Stomach (tissue), 9 donors: ENCODE data around the gene ARRB1. TPM values are rescaled to one million over a fixed set of nuclear protein-coding genes. Genes with fewer than 3 reads are reported as not detected.

ENCODE experiments used
- DNase-seq, 2 donors: peaks; one replicate each; pipeline versions ENCODE4 v3.0.0 to v3.0.0-alpha.2; 2013 to 2019
- H3K27ac ChIP-seq, 5 donors: fragments of 200-600 bp in 4 of 5; sonication (generic) in 4 of 5; one replicate each; pipeline ENCODE4 v1.5.1; 2013 to 2019; ENCODE audit warnings: mild to moderate bottlenecking in 1 of 5, moderate library complexity in 1 of 5
- H3K27me3 ChIP-seq, 3 donors: fragments of 200-600 bp; sonication (generic); one replicate each; pipeline ENCODE4 v1.5.1; 2017 to 2019; ENCODE audit warnings: mixed run types in 1 of 3
- H3K36me3 ChIP-seq, 4 donors: fragments of 200-600 bp; sonication (generic); 1 replicate in 3 of 4; 2 replicates in 1 of 4; pipeline ENCODE4 v1.5.1; 2016 to 2019
- H3K4me1 ChIP-seq, 4 donors: fragments of 200-600 bp; sonication (generic); one replicate each; pipeline ENCODE4 v1.5.1; 2016 to 2019
- H3K4me3 ChIP-seq, 4 donors: fragments of 200-600 bp; sonication (generic) in 3 of 4; one replicate each; pipeline ENCODE4 v1.5.1; 2016 to 2019; ENCODE audit warnings: mild to moderate bottlenecking in 1 of 4
- H3K9me3 ChIP-seq, 4 donors: fragments of 200-600 bp; sonication (generic); one replicate each; pipeline ENCODE4 v1.5.1; 2016 to 2019
- CTCF ChIP-seq, 7 experiments: fragments of 450-650 bp in 4 of 7; fragments of 200-600 bp in 3 of 7; sonication (generic) in 3 of 7; IDR thresholded peaks; one replicate each; pipeline ENCODE4 v1.5.1; 2016 to 2019; ENCODE audit warnings: antibody characterized with exemption in 7 of 7, control low read depth in 2 of 7, mild to moderate bottlenecking in 1 of 7
- EP300 ChIP-seq: sonication (generic); formaldehyde crosslinking; IDR thresholded peaks from one replicate; pipeline ENCODE4 v1.6.1; 2017; ENCODE audit warnings: antibody characterized with exemption
- POLR2A ChIP-seq, 4 donors: fragments of 450-650 bp; IDR thresholded peaks; one replicate each; pipeline ENCODE4 v1.6.1; 2016; ENCODE audit warnings: antibody characterized with exemption in 4 of 4, control low read depth in 2 of 4, mild to moderate bottlenecking in 1 of 4, moderate library complexity in 1 of 4
- POLR2AphosphoS5 ChIP-seq, 3 donors: sonication (generic); formaldehyde crosslinking; IDR thresholded peaks; one replicate each; pipeline ENCODE4 v1.6.1; 2016; ENCODE audit warnings: antibody characterized with exemption in 3 of 3
- WGBS, 5 donors: extraction: QIAGEN DNeasy Blood & Tissue Kit in 3 of 5; methylation state at CpG; one replicate each; pipeline versions ENCODE4 v1.1.5 to v1.1.7; 2013 to 2018; 5-methylcytosine and 5-hydroxymethylcytosine counted together
- intact Hi-C: fragments of 100-400 bp; cut with DNase I; formaldehyde crosslinking; loops from one replicate; pipeline ENCODE4 v1.15.1; 2023; ENCODE audit warnings: low total_unique reads
- polyA plus RNA-seq, 3 donors: library from polyadenylated mRNA; stranded (reverse); fragments of 200-250 nt; gene quantifications; one replicate each; pipeline ENCODE4 v1.2.3, GENCODE V29; 2013
- total RNA-seq, 5 donors: library from RNA; depleted of rRNA; stranded (reverse); fragments of >200 nt; gene quantifications; one replicate each; pipeline versions ENCODE4 v1.1.0 to v1.2.3, GENCODE V29; 2014 to 2016
- donor health status: healthy with polysubstance abuse.
- donor health status: Bipolar disorder and iron deficiency.
- donor health status: healthy.

Gene ARRB1
- total and polyA plus RNA-seq, 8 donors: 18.0 to 151 (median 48.4) TPM

GRCh38 chr11:75312346-75312745 lies 39.1 kb downstream of the ARRB1 start:
- H3K36me3 ChIP-seq: peaks cover 0 to 21% (median 15%) of the 10 kb centered on the region in 4 donors
- peak overlapping the region; percentile 70 to 97 (median 97) for H3K27ac ChIP-seq
- no peaks in the 10 kb centered on the region for H3K27me3 ChIP-seq
- DNase-seq: no peak
- peaks cover 76 to 100% (median 95%) of the 10 kb centered on the region in 4 donors for H3K4me1 ChIP-seq
- no peak for TF ChIP-seq POLR2A (IDR thresholded peaks at IDR 0.05)
- TF ChIP-seq POLR2AphosphoS5 (IDR thresholded peaks at IDR 0.05): no peak
- no peak for TF ChIP-seq EP300
- TF ChIP-seq CTCF (IDR thresholded peaks at IDR 0.05): no peak
- intact Hi-C loops: no loop called here
- WGBS, 5 donors: 77 to 86% (median 84%) methylated on average over 2 of the region's 2 CpGs
- no peak overlapping the region for H3K4me3 ChIP-seq
- no peaks in the 10 kb centered on the region for H3K9me3 ChIP-seq

- H3K36me3 ChIP-seq: peaks cover 0 to 21% (median 15%) of the 10 kb centered on the region in 4 donors
- peak overlapping the region; percentile 70 to 97 (median 97) for H3K27ac ChIP-seq
- peaks cover 81 to 100% (median 93%) of the 10 kb centered on the region in 4 donors for H3K4me1 ChIP-seq
- no peaks in the 10 kb centered on the region for H3K27me3 ChIP-seq
- 31 to 52% (median 47%) methylated on average over 10 to 13 of the region's 13 CpGs for WGBS, 5 donors
- intact Hi-C loops: no loop called here
- DNase-seq: peak; percentile 67 to 91
- H3K9me3 ChIP-seq: no peaks in the 10 kb centered on the region
- H3K4me3 ChIP-seq: peak overlapping the region in 3 of 4 donors; percentile 0 to 29 (median 27)
- TF ChIP-seq POLR2AphosphoS5 (IDR thresholded peaks at IDR 0.05): peak; percentile 38 to 92 (median 74)
- peak; percentile 69 for TF ChIP-seq EP300
- no peak for TF ChIP-seq CTCF (IDR thresholded peaks at IDR 0.05)
- TF ChIP-seq POLR2A (IDR thresholded peaks at IDR 0.05): peak in 1 of 4 donors; percentile 8
Measured at GRCh38 chr11:75311858-75312288, 39.6 kb downstream of the ARRB1 start.

GRCh38 chr11:75308986-75309385 lies 42.5 kb downstream of the ARRB1 start:
- H3K27ac ChIP-seq: peak overlapping the region; percentile 22 to 97 (median 97)
- H3K4me1 ChIP-seq: peaks cover 75 to 91% (median 89%) of the 10 kb centered on the region in 4 donors
- no peaks in the 10 kb centered on the region for H3K9me3 ChIP-seq
- WGBS, 5 donors: 87 to 100% (median 90%) methylated on average over 3 to 4 of the region's 4 CpGs
- TF ChIP-seq POLR2A (IDR thresholded peaks at IDR 0.05) (no peak), CTCF (IDR thresholded peaks at IDR 0.05) (no peak)
- no peaks in the 10 kb centered on the region for H3K27me3 ChIP-seq
- no peak for DNase-seq
- H3K36me3 ChIP-seq: peaks cover 0 to 21% (median 15%) of the 10 kb centered on the region in 4 donors
- intact Hi-C loops: no loop called here
- no peak overlapping the region for H3K4me3 ChIP-seq

- WGBS, 5 donors: 64 to 70% (median 66%) methylated on average over 7 of the region's 7 CpGs
Measured at GRCh38 chr11:75308116-75308515, 43.3 kb downstream of the ARRB1 start.

More at GRCh38 chr11:75308116-75308515, 43.3 kb downstream of the ARRB1 start:
- no peak for TF ChIP-seq POLR2A (IDR thresholded peaks at IDR 0.05)
- TF ChIP-seq POLR2AphosphoS5 (IDR thresholded peaks at IDR 0.05): peak in 1 of 3 donors; percentile 3
- TF ChIP-seq CTCF (IDR thresholded peaks at IDR 0.05): no peak
- TF ChIP-seq EP300: no peak
- Histone ChIP-seq H3K27ac (peak overlapping the region; percentile 60 to 97 (median 97)), H3K4me1 (peaks cover 71 to 90% (median 84%) of the 10 kb centered on the region in 4 donors), H3K27me3 (no peaks in the 10 kb centered on the region), H3K36me3 (peaks cover 0 to 21% (median 15%) of the 10 kb centered on the region in 4 donors), H3K4me3 (no peak overlapping the region), H3K9me3 (no peaks in the 10 kb centered on the region)
- intact Hi-C loops: no loop called here
- peak in 1 of 2 donors; percentile 65 for DNase-seq
